Naive thymus-derived CD4-positive, alpha-beta T cell (primary cell): ENCODE measurements around the gene GNAO1. TPM values are rescaled to one million over a fixed set of nuclear protein-coding genes. Genes with fewer than 3 reads are reported as not detected.

Source experiments
- ATAC-seq: fragments of 150-1000 bp; cut with Tn5 transposase; 2 replicates; pipeline ENCODE4 v1.10.0; 2021; ENCODE audit warnings: mild to moderate bottlenecking, moderate library complexity
- CTCF ChIA-PET: fragments of 350-600 bp; sonication (Branson Sonifier 250); formaldehyde crosslinking; loops from one replicate; lab custom pipeline; 2021; ENCODE audit warnings: antibody characterized with exemption; lab: Charles Lee
- POLR2A ChIA-PET: fragments of 350-600 bp; sonication (Branson Sonifier 250); formaldehyde crosslinking; loops from one replicate; lab custom pipeline; 2021; ENCODE audit warnings: antibody characterized with exemption, inconsistent platforms; lab: Charles Lee
- DNase-seq, 9 donors: peaks; one replicate each; pipeline versions ENCODE4 v3.0.0 to v3.0.0-alpha.2; 2020 to 2022; ENCODE audit warnings: mixed read lengths in 1 of 9
- H3K27ac ChIP-seq: one replicate; pipeline ENCODE4 v1.7.0; 2013; ENCODE audit warnings: mild to moderate bottlenecking, low read depth, low read length, moderate library complexity
- H3K27me3 ChIP-seq, 2 donors: one replicate each; pipeline ENCODE4 v1.7.0; 2013; ENCODE audit warnings: low read length in 2 of 2, mild to moderate bottlenecking in 2 of 2, moderate library complexity in 2 of 2; ENCODE audit not compliant: control insufficient read depth in 2 of 2, insufficient read depth in 2 of 2
- H3K36me3 ChIP-seq, 3 experiments: 1 replicate in 2 of 3; 2 replicates in 1 of 3; pipeline ENCODE4 v1.7.0; 2013; ENCODE audit warnings: low read length in 3 of 3, mild to moderate bottlenecking in 3 of 3, moderate library complexity in 1 of 3; ENCODE audit not compliant: insufficient read depth in 3 of 3, control insufficient read depth in 2 of 3
- H3K4me1 ChIP-seq, 2 donors: one replicate each; pipeline ENCODE4 v1.7.0; 2013; ENCODE audit warnings: low read length in 2 of 2, mild to moderate bottlenecking in 2 of 2, moderate library complexity in 1 of 2; ENCODE audit not compliant: control insufficient read depth in 2 of 2, insufficient read depth in 2 of 2
- H3K4me3 ChIP-seq: 2 replicates; pipeline ENCODE4 v1.7.0; 2013; ENCODE audit warnings: mild to moderate bottlenecking, low read length
- H3K9me3 ChIP-seq, 3 experiments: 1 replicate in 2 of 3; 2 replicates in 1 of 3; pipeline ENCODE4 v1.7.0; 2013; ENCODE audit warnings: low read length in 3 of 3; ENCODE audit not compliant: control insufficient read depth in 2 of 3
- H3K27ac Mint-ChIP-seq, 9 donors: one replicate each; pipeline ENCODE4 v1.8.0; 2020 to 2022; ENCODE audit warnings: mixed read lengths in 9 of 9, mild to moderate bottlenecking in 8 of 9, moderate library complexity in 5 of 9, inconsistent platforms in 2 of 9
- H3K27me3 Mint-ChIP-seq, 5 donors: one replicate each; pipeline ENCODE4 v1.8.0; 2021 to 2022; ENCODE audit warnings: mixed read lengths in 5 of 5, mild to moderate bottlenecking in 1 of 5
- H3K36me3 Mint-ChIP-seq, 5 donors: one replicate each; pipeline ENCODE4 v1.8.0; 2020 to 2022; ENCODE audit warnings: mixed read lengths in 5 of 5, mild to moderate bottlenecking in 3 of 5, inconsistent platforms in 1 of 5
- H3K4me1 Mint-ChIP-seq, 7 donors: one replicate each; pipeline ENCODE4 v1.8.0; 2020 to 2022; ENCODE audit warnings: mixed read lengths in 7 of 7, mild to moderate bottlenecking in 3 of 7, inconsistent platforms in 1 of 7
- H3K4me3 Mint-ChIP-seq, 10 donors: one replicate each; pipeline ENCODE4 v1.8.0; 2020 to 2022; ENCODE audit warnings: mild to moderate bottlenecking in 10 of 10, mixed read lengths in 10 of 10, moderate library complexity in 6 of 10, inconsistent platforms in 2 of 10
- H3K9me3 Mint-ChIP-seq, 11 donors: one replicate each; pipeline ENCODE4 v1.8.0; 2020 to 2022; ENCODE audit warnings: mixed read lengths in 11 of 11, mild to moderate bottlenecking in 4 of 11, inconsistent platforms in 1 of 11, moderate library complexity in 1 of 11
- intact Hi-C, 2 donors: fragments of 100-400 bp; cut with micrococcal nuclease; formaldehyde crosslinking; loops; one replicate each; pipeline ENCODE4 v1.15.1; 2023
- polyA plus RNA-seq, 2 donors: library from polyadenylated mRNA; unstranded; fragments of 300-500 nt; fragmentation: Illumina TruSeq; gene quantifications; one replicate each; pipeline ENCODE4 v1.2.3, GENCODE V29; 2021
- total RNA-seq, 6 experiments: library from RNA in 5 of 6; stranded (reverse) in 5 of 6; gene quantifications; 1 replicate in 5 of 6; 2 replicates in 1 of 6; pipeline ENCODE4 v1.2.3 and lab custom pipeline; 2021 to 2026

Gene GNAO1
- total and polyA plus RNA-seq, 7 experiments from 2014 or later, result 0.43 to 5.4 (median 0.80) TPM; not detected in 2

GRCh38 chr16:56298948-56299596, 107.8 kb downstream of the GNAO1 start:
- peaks cover 0 to 8% (median 0%) of the 10 kb centered on the region in 5 donors for H3K27me3 Mint-ChIP-seq
- no peaks in the 10 kb centered on the region for H3K9me3 Mint-ChIP-seq
- H3K27ac Mint-ChIP-seq, result no peak overlapping the region
- H3K9me3 ChIP-seq, result no peaks in the 10 kb centered on the region
- H3K4me1 Mint-ChIP-seq, result peaks cover 0 to 9% (median 0%) of the 10 kb centered on the region in 7 donors
- intact Hi-C loops, result no loop called here
- no peaks in the 10 kb centered on the region for H3K4me1 ChIP-seq
- ATAC-seq (peak; percentile 44), DNase-seq (no peak)
- no peaks in the 10 kb centered on the region for H3K36me3 ChIP-seq
- CTCF ChIA-PET, result no interaction called here
- H3K36me3 Mint-ChIP-seq, result no peaks in the 10 kb centered on the region
- H3K27me3 ChIP-seq, result no peaks in the 10 kb centered on the region
- no peak overlapping the region for H3K4me3 ChIP-seq
- no peak overlapping the region for H3K27ac ChIP-seq
- POLR2A ChIA-PET, result no interaction called here
- H3K4me3 Mint-ChIP-seq, result no peak overlapping the region

GRCh38 chr16:56300242-56300623, 108.9 kb downstream of the GNAO1 start:
- ATAC-seq (no peak), DNase-seq (no peak)
- peaks cover 0 to 9% (median 0%) of the 10 kb centered on the region in 7 donors for H3K4me1 Mint-ChIP-seq
- no peaks in the 10 kb centered on the region for H3K9me3 Mint-ChIP-seq
- no peak overlapping the region for H3K4me3 Mint-ChIP-seq
- Histone ChIP-seq H3K27ac (no peak overlapping the region), H3K4me1 (no peaks in the 10 kb centered on the region), H3K36me3 (no peaks in the 10 kb centered on the region), H3K27me3 (no peaks in the 10 kb centered on the region), H3K9me3 (no peaks in the 10 kb centered on the region), H3K4me3 (no peak overlapping the region)
- intact Hi-C loops, result no loop called here
- H3K27ac Mint-ChIP-seq, result no peak overlapping the region
- ChIA-PET CTCF (no interaction called here), POLR2A (no interaction called here)
- no peaks in the 10 kb centered on the region for H3K36me3 Mint-ChIP-seq
- peaks cover 0 to 5% (median 0%) of the 10 kb centered on the region in 5 donors for H3K27me3 Mint-ChIP-seq

- H3K9me3 Mint-ChIP-seq, result no peaks in the 10 kb centered on the region
These were observed 109.9 kb downstream of the GNAO1 start for GRCh38 chr16:56300891-56301850.

GRCh38 chr16:56302506-56302905, 111.2 kb downstream of the GNAO1 start:
- no peaks in the 10 kb centered on the region for H3K36me3 ChIP-seq
- H3K27ac ChIP-seq, result no peak overlapping the region
- POLR2A ChIA-PET, result no interaction called here
- intact Hi-C loops, result no loop called here
- ATAC-seq (no peak), DNase-seq (no peak)
- H3K9me3 Mint-ChIP-seq, result no peaks in the 10 kb centered on the region
- H3K4me1 ChIP-seq, result no peaks in the 10 kb centered on the region
- H3K9me3 ChIP-seq, result no peaks in the 10 kb centered on the region
- H3K36me3 Mint-ChIP-seq, result no peaks in the 10 kb centered on the region
- no peaks in the 10 kb centered on the region for H3K27me3 ChIP-seq
- no peak overlapping the region for H3K27ac Mint-ChIP-seq
- peaks cover 0 to 9% (median 2%) of the 10 kb centered on the region in 5 donors for H3K27me3 Mint-ChIP-seq
- no peak overlapping the region for H3K4me3 Mint-ChIP-seq
- H3K4me1 Mint-ChIP-seq, result peaks cover 0 to 5% (median 0%) of the 10 kb centered on the region in 7 donors
- CTCF ChIA-PET, result no interaction called here
- no peak overlapping the region for H3K4me3 ChIP-seq

More at GRCh38 chr16:56300891-56301850, 109.9 kb downstream of the GNAO1 start:
- ChIA-PET POLR2A (no interaction called here), CTCF (no interaction called here)
- Histone ChIP-seq H3K27me3 (no peaks in the 10 kb centered on the region), H3K4me1 (no peaks in the 10 kb centered on the region), H3K4me3 (no peak overlapping the region), H3K36me3 (no peaks in the 10 kb centered on the region), H3K9me3 (no peaks in the 10 kb centered on the region), H3K27ac (no peak overlapping the region)
- no peak for DNase-seq
- Mint-ChIP-seq H3K27me3 (peaks cover 0 to 4% (median 0%) of the 10 kb centered on the region in 5 donors), H3K36me3 (no peaks in the 10 kb centered on the region), H3K27ac (no peak overlapping the region), H3K4me3 (no peak overlapping the region), H3K4me1 (peaks cover 0 to 5% (median 0%) of the 10 kb centered on the region in 7 donors)
- intact Hi-C loops, result no loop called here
- ATAC-seq, result no peak

- H3K9me3 Mint-ChIP-seq, result no peaks in the 10 kb centered on the region
- no peak for DNase-seq
- intact Hi-C loops, result no loop called here
- H3K4me1 ChIP-seq, result no peaks in the 10 kb centered on the region
- H3K27ac ChIP-seq, result no peak overlapping the region
- ChIA-PET CTCF (no interaction called here), POLR2A (no interaction called here)
- no peak overlapping the region for H3K4me3 ChIP-seq
- H3K4me1 Mint-ChIP-seq, result peaks cover 0 to 3% (median 0%) of the 10 kb centered on the region in 7 donors
- H3K36me3 ChIP-seq, result no peaks in the 10 kb centered on the region
- H3K9me3 ChIP-seq, result no peaks in the 10 kb centered on the region
- peaks cover 0 to 11% (median 5%) of the 10 kb centered on the region in 5 donors for H3K27me3 Mint-ChIP-seq
- H3K27me3 ChIP-seq, result no peaks in the 10 kb centered on the region
- H3K4me3 Mint-ChIP-seq, result no peak overlapping the region
- no peaks in the 10 kb centered on the region for H3K36me3 Mint-ChIP-seq
- no peak overlapping the region for H3K27ac Mint-ChIP-seq
- no peak for ATAC-seq
These were observed 111.9 kb downstream of the GNAO1 start for GRCh38 chr16:56303066-56303715.

GRCh38 chr16:56303880-56304279, 112.6 kb downstream of the GNAO1 start:
- no peaks in the 10 kb centered on the region for H3K9me3 ChIP-seq
- H3K4me3 ChIP-seq, result no peak overlapping the region
- POLR2A ChIA-PET, result no interaction called here
- CTCF ChIA-PET, result no interaction called here
- no peaks in the 10 kb centered on the region for H3K36me3 Mint-ChIP-seq
- no peaks in the 10 kb centered on the region for H3K27me3 ChIP-seq
- H3K27me3 Mint-ChIP-seq, result peaks cover 0 to 11% (median 6%) of the 10 kb centered on the region in 5 donors
- DNase-seq, result no peak
- H3K4me3 Mint-ChIP-seq, result no peak overlapping the region
- H3K27ac ChIP-seq, result no peak overlapping the region
- H3K4me1 ChIP-seq, result no peaks in the 10 kb centered on the region
- H3K36me3 ChIP-seq, result no peaks in the 10 kb centered on the region
- ATAC-seq, result no peak
- no peak overlapping the region for H3K27ac Mint-ChIP-seq
- H3K4me1 Mint-ChIP-seq, result peaks cover 0 to 3% (median 0%) of the 10 kb centered on the region in 7 donors
- intact Hi-C loops, result no loop called here
- no peaks in the 10 kb centered on the region for H3K9me3 Mint-ChIP-seq
